A673 (cell line): ENCODE data around the gene PARP6. TPM values are rescaled to one million over a fixed set of nuclear protein-coding genes. Genes with fewer than 3 reads are reported as not detected.

Experiments used
- Bru-seq: library from RNA; stranded (reverse); fragments of 400-500 nt; gene quantifications from one replicate; lab custom pipeline; 2021; lab: Mats Ljungman, UMichigan
- BruChase-seq, 2 experiments: library from RNA; stranded (reverse); fragments of 400-500 nt; gene quantifications; one replicate each; lab custom pipeline; 2021; lab: Mats Ljungman, UMichigan
- BruUV-seq: library from RNA; stranded (reverse); fragments of 400-500 nt; replicated peaks from 2 replicates; lab custom pipeline; 2021; lab: Mats Ljungman, UMichigan
- CTCF ChIA-PET: fragments of 300-600 bp; sonication (Branson Sonifier 250); formaldehyde crosslinking; loops from one replicate; lab custom pipeline; 2022; ENCODE audit warnings: antibody characterized with exemption; lab: Charles Lee
- POLR2A ChIA-PET: fragments of 300-600 bp; sonication (Branson Sonifier 250); formaldehyde crosslinking; loops from one replicate; lab custom pipeline; 2022; ENCODE audit warnings: antibody characterized with exemption; ENCODE audit not compliant: low non-redundant PET; lab: Charles Lee
- DNase-seq: peaks from one replicate; pipeline ENCODE4 v3.0.0-alpha.2; 2015; ENCODE audit warnings: low spot score
- H3K27ac ChIP-seq: fragments of 200-600 bp; sonication (generic); 2 replicates; pipeline ENCODE4 v1.5.1; 2016; ENCODE audit warnings: mixed run types, low read depth, mild to moderate bottlenecking, mixed read lengths, antibody characterized with exemption, low read length; ENCODE audit not compliant: poor library complexity, severe bottlenecking
- H3K27me3 ChIP-seq: fragments of 200-600 bp; sonication (generic); replicated peaks from 2 replicates; pipeline ENCODE4 v1.6.1; 2017; ENCODE audit warnings: mixed run types, low read depth, mild to moderate bottlenecking, mixed read lengths, antibody characterized with exemption, low read length; ENCODE audit not compliant: insufficient read depth, poor library complexity
- H3K36me3 ChIP-seq: fragments of 200-600 bp; sonication (generic); 2 replicates; pipeline ENCODE4 v1.6.1; 2016; ENCODE audit warnings: mixed run types, mild to moderate bottlenecking, mixed read lengths, antibody characterized with exemption, low read length; ENCODE audit not compliant: insufficient read depth, poor library complexity, severe bottlenecking
- H3K4me1 ChIP-seq: fragments of 200-600 bp; sonication (generic); 2 replicates; pipeline ENCODE4 v1.6.1; 2017; ENCODE audit warnings: mixed run types, mild to moderate bottlenecking, mixed read lengths, antibody characterized with exemption, low read length; ENCODE audit not compliant: insufficient read depth, poor library complexity, severe bottlenecking
- H3K4me3 ChIP-seq: fragments of 200-600 bp; sonication (generic); 2 replicates; pipeline ENCODE4 v1.5.1; 2016; ENCODE audit warnings: low read depth, mixed run types, mild to moderate bottlenecking, mixed read lengths, low read length; ENCODE audit not compliant: poor library complexity, severe bottlenecking
- H3K9me3 ChIP-seq: fragments of 200-600 bp; sonication (generic); 2 replicates; pipeline ENCODE4 v1.6.1; 2016; ENCODE audit warnings: mixed run types, low read depth, mild to moderate bottlenecking, mixed read lengths, antibody characterized with exemption, low read length; ENCODE audit not compliant: poor library complexity, severe bottlenecking
- EZH2 ChIP-seq: fragments of 200-600 bp; sonication (generic); IDR thresholded peaks from 2 replicates; pipeline ENCODE4 v1.6.1; 2017; ENCODE audit warnings: borderline replicate concordance, low read depth, mild to moderate bottlenecking, mixed read lengths, antibody characterized with exemption, low read length; ENCODE audit not compliant: poor library complexity, severe bottlenecking
- intact Hi-C: fragments of 100-400 bp; cut with micrococcal nuclease; formaldehyde crosslinking; loops from one replicate; pipeline ENCODE4 v1.10.0; 2022; ENCODE audit not compliant: unreplicated experiment
- long read RNA-seq: library from polyadenylated mRNA; stranded (forward); transcript quantifications from one replicate; pipeline ENCODE4 v2.0.0, GENCODE V29; 2022
- total RNA-seq: library from RNA; stranded (reverse); gene quantifications from 2 replicates; pipeline ENCODE4 v1.2.3, GENCODE V29; 2021
- TF ChIP-seq, protein P1 (sequence below): fragments of 300-800, 200-600 bp; sonication (generic); conservative IDR thresholded peaks from 2 replicates; pipeline ENCODE4 v1.5.1; 2017; ENCODE audit warnings: low read depth, mild to moderate bottlenecking, antibody characterized with exemption, low read length, moderate library complexity, mixed read lengths

Gene PARP6, protein sequence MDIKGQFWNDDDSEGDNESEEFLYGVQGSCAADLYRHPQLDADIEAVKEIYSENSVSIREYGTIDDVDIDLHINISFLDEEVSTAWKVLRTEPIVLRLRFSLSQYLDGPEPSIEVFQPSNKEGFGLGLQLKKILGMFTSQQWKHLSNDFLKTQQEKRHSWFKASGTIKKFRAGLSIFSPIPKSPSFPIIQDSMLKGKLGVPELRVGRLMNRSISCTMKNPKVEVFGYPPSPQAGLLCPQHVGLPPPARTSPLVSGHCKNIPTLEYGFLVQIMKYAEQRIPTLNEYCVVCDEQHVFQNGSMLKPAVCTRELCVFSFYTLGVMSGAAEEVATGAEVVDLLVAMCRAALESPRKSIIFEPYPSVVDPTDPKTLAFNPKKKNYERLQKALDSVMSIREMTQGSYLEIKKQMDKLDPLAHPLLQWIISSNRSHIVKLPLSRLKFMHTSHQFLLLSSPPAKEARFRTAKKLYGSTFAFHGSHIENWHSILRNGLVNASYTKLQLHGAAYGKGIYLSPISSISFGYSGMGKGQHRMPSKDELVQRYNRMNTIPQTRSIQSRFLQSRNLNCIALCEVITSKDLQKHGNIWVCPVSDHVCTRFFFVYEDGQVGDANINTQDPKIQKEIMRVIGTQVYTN
- total RNA-seq: 68.0 and 71.4 TPM in 2 replicates
- percentile 84 among the genes with signal in this experiment for Bru-seq, nascent RNA
- BruChase-seq, experiment 1, labeled RNA remaining after a 2-hour chase: percentile 83 among the genes with signal in this experiment
- percentile 80 among the genes with signal in this experiment for BruChase-seq, experiment 2, labeled RNA remaining after a 6-hour chase
- long read RNA-seq, partial matches to known transcripts: 7 of 64 reads
- long read RNA-seq, other reads (novel, unspliced or antisense): 56 of 64 reads

DNA sequence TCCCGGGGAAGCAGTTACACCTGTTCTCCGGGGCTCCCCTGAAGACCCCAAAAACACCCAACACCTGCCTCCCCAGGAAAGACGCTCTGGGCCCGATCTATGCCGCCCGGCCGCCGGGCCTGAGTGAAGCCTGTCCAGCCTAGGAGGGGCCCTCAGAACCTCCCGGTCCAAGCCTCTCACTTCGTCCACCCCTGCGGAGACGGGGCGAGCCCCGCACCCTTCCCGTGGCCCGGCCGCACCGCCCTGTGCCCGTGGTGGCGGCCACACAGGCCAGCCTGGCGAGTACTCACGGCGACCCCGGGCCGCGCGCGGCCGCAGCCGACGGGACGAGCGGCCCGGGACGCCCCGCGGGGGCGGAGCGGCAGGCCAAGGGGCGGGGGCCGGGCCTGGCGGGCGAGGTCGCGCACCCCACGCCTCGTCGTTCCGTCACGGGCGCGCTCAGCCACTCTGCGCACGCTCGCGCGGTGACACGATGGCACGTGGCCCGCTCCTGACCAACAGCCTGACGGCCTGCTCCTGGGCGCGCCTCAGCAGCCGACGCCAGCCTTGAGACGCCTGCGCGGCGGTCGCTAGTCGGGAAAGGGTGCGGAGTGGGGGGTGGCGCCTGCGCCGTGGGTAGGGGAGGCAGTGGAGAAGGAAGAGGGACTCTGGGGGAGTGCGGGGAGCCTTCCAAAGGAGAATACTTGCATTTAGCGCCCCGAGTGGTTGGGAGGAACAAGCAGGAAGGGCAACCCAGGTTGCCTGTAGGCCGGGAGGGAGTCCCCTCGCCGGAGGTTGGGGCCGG is at the start of gene PARP6:
Gene PARP6 (minus strand): TSS at position 342 of the 784 bp plus-strand sequence. CDS start 5,077 bp downstream, outside the sequence.
- POLR2A ChIA-PET: no interaction called here
- H3K9me3 ChIP-seq: no peaks in the 10 kb centered on the region
- TF ChIP-seq, protein P1, sequence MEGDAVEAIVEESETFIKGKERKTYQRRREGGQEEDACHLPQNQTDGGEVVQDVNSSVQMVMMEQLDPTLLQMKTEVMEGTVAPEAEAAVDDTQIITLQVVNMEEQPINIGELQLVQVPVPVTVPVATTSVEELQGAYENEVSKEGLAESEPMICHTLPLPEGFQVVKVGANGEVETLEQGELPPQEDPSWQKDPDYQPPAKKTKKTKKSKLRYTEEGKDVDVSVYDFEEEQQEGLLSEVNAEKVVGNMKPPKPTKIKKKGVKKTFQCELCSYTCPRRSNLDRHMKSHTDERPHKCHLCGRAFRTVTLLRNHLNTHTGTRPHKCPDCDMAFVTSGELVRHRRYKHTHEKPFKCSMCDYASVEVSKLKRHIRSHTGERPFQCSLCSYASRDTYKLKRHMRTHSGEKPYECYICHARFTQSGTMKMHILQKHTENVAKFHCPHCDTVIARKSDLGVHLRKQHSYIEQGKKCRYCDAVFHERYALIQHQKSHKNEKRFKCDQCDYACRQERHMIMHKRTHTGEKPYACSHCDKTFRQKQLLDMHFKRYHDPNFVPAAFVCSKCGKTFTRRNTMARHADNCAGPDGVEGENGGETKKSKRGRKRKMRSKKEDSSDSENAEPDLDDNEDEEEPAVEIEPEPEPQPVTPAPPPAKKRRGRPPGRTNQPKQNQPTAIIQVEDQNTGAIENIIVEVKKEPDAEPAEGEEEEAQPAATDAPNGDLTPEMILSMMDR: peak; percentile 77
- TF ChIP-seq EZH2: no peak

DNA sequence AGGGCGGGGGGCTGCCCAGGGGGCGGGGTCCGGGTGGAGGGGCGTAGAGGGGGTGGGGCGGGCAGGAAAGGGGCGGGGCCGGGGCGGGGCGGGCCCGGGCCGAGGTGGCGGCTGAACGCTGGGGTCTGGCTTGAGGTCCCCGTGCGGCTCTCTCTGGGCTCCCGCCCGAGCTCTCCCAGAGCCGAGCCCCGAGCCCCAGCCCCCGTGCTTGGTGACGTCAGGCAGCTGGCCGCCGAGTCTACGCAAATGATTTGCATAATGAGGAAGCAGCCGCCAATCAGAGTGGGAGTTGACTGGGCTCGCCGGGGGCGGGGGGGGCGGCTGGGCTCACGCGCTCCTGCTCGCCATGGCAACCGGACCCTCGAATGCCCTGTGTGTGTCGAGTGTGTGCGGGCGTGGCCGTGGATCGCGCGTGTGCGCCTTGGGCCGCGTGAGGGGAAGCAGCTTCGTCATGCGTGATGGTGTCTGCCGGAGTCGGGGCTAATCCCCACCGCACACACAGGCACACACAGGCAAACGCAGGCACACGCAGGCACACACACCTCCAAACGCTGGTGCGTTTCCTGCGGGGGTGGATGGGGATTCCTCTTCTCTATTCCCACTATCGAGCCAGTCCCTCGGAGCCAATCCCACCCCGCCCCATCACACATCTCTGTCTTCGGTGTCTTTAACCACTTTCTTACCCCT is 47.8 kb upstream of the PARP6 start, which contains the start of gene CELF6:
Gene CELF6 (minus strand): TSS at position 173 of the 687 bp plus-strand sequence. CDS start 283 bp downstream, outside the sequence.
- BruUV-seq: no TSS peak
- intact Hi-C loops: no loop called here
- Histone ChIP-seq H3K4me3 (peak within 1 kb of the TSS; percentile 40), H3K4me1 (no peaks in the 10 kb centered on the region), H3K27ac (no peak within 1 kb of the TSS), H3K27me3 (peaks cover 2% of the 10 kb centered on the region), H3K9me3 (no peaks in the 10 kb centered on the region), H3K36me3 (no peaks in the 10 kb centered on the region)
- ChIA-PET CTCF (no interaction called here), POLR2A (no interaction called here)
- DNase-seq: peak; percentile 87
- no peak for TF ChIP-seq EZH2
- TF ChIP-seq, protein P1: no peak

More for the DNA sequence above, at the start of gene PARP6:
- DNase-seq: peak; percentile 99
- peak within 1 kb of the TSS; percentile 90 for H3K27ac ChIP-seq
- H3K4me1 ChIP-seq: peaks cover 13% of the 10 kb centered on the region
- H3K4me3 ChIP-seq: peak within 1 kb of the TSS; percentile 93
- CTCF ChIA-PET: no interaction called here
- BruUV-seq: no TSS peak
- H3K27me3 ChIP-seq: no peaks in the 10 kb centered on the region
- H3K36me3 ChIP-seq: peaks cover 20% of the 10 kb centered on the region
- intact Hi-C loops: no loop called here
